ENCODE results near the gene FMN1.

GRCh38 chr15:33183334-33183733 lies 11.2 kb downstream of the FMN1 start:
- no peak for TF ChIP-seq CTCF (IDR thresholded peaks at IDR 0.05)
- no peak for TF ChIP-seq POLR2A (IDR thresholded peaks at IDR 0.05)

All from vagina (tissue), 2 donors.